Measurements from ENCODE around the gene TAF7.
"Not testable (repeated sequence)": the region's sequence is repeated elsewhere in the genome, so short reads cannot be mapped to it uniquely, and the experiment has no call there.

TAF7 gene

GRCh38 chr5:141320225-141321169, at the start of gene TAF7:
TSS of gene TAF7 (minus strand) at chr5:141320784. CDS start at chr5:141320044, 740 bp downstream.
- DNase-seq: peak; percentile 92

GRCh38 chr5:141366016-141366896, 45.7 kb upstream of the TAF7 start:
- no peak for DNase-seq

- DNase-seq: peak; percentile 28
Observed at GRCh38 chr5:141363952-141364660, 43.5 kb upstream of the TAF7 start, which contains the start of gene PCDHGA5. TSS of gene PCDHGA5 (plus strand) at chr5:141364162. CDS start at chr5:141364331, 169 bp downstream.

- DNase-seq: no peak
Observed at GRCh38 chr5:141362719-141363118, 42.1 kb upstream of the TAF7 start.

GRCh38 chr5:141360685-141361084, 40.1 kb upstream of the TAF7 start:
- no peak for DNase-seq

- DNase-seq: peak; percentile 41
Observed at GRCh38 chr5:141359790-141360426, 39.3 kb upstream of the TAF7 start, which contains the start of gene PCDHGB2. TSS of gene PCDHGB2 (plus strand) at chr5:141359994. CDS start at chr5:141360136, 142 bp downstream.

GRCh38 chr5:141356950-141357349, 36.4 kb upstream of the TAF7 start:
- DNase-seq: no peak

- DNase-seq: no peak
Observed at GRCh38 chr5:141356133-141356532, 35.5 kb upstream of the TAF7 start.

GRCh38 chr5:141355641-141356040, 35.1 kb upstream of the TAF7 start:
- DNase-seq: no peak

GRCh38 chr5:141354900-141355469, 34.4 kb upstream of the TAF7 start, which contains the start of gene PCDHGA4:
TSS of gene PCDHGA4 (plus strand) at chr5:141355021. CDS start at chr5:141355108, 87 bp downstream.
- DNase-seq: no peak

- DNase-seq: no peak
Observed at GRCh38 chr5:141351591-141351990, 31.0 kb upstream of the TAF7 start.

- peak; percentile 55 for DNase-seq
Observed at GRCh38 chr5:141349917-141350619, 29.5 kb upstream of the TAF7 start, which contains the start of gene PCDHGB1. TSS of gene PCDHGB1 (plus strand) at chr5:141350099. CDS start at chr5:141350261, 162 bp downstream.

GRCh38 chr5:141346017-141346416, 25.4 kb upstream of the TAF7 start:
- DNase-seq: not testable (repeated sequence)

GRCh38 chr5:141345327-141345726, 24.7 kb upstream of the TAF7 start:
- DNase-seq: no peak

GRCh38 chr5:141343953-141344463, 23.4 kb upstream of the TAF7 start:
- DNase-seq: no peak

- peak; percentile 59 for DNase-seq
Observed at GRCh38 chr5:141343242-141343952, 22.8 kb upstream of the TAF7 start, which contains the start of gene PCDHGA3. TSS of gene PCDHGA3 (plus strand) at chr5:141343829. CDS start at chr5:141344034, 205 bp downstream.

- DNase-seq: no peak
Observed at GRCh38 chr5:141342773-141343172, 22.2 kb upstream of the TAF7 start.

- DNase-seq: not testable (repeated sequence)
Observed at GRCh38 chr5:141340781-141341354, 20.3 kb upstream of the TAF7 start.

Data from fibroblast of upper back skin (primary cell).